Progenitor cell of endocrine pancreas (in vitro differentiated cells): ENCODE data around the gene NLGN1. TPM values are rescaled to one million over a fixed set of nuclear protein-coding genes. Genes with fewer than 3 reads are reported as not detected.

Source experiments
- DNase-seq: peaks from one replicate; pipeline ENCODE4 v3.0.0; 2021; ENCODE audit warnings: low spot score; ENCODE audit not compliant: unreplicated experiment
- H3K27ac Mint-ChIP-seq: 2 replicates; pipeline ENCODE4 v1.8.0; 2021; ENCODE audit warnings: mild to moderate bottlenecking, moderate library complexity, mixed read lengths
- H3K27me3 Mint-ChIP-seq: 2 replicates; pipeline ENCODE4 v1.8.0; 2021; ENCODE audit warnings: mixed read lengths
- H3K36me3 Mint-ChIP-seq: 2 replicates; pipeline ENCODE4 v1.8.0; 2022; ENCODE audit warnings: mixed read lengths; ENCODE audit not compliant: insufficient read depth
- H3K4me1 Mint-ChIP-seq: 2 replicates; pipeline ENCODE4 v1.8.0; 2021; ENCODE audit warnings: low read depth, mixed read lengths
- H3K4me3 Mint-ChIP-seq: 2 replicates; pipeline ENCODE4 v1.8.0; 2021; ENCODE audit warnings: low read depth, mild to moderate bottlenecking, moderate library complexity, mixed read lengths
- H3K9me3 Mint-ChIP-seq: 2 replicates; pipeline ENCODE4 v1.8.0; 2021; ENCODE audit warnings: low read depth, mixed read lengths
- CTCF ChIP-seq: fragments of 200-600 bp; sonication (generic); IDR thresholded peaks from one replicate; pipeline ENCODE4 v1.5.0; 2021; ENCODE audit warnings: antibody characterized with exemption, mild to moderate bottlenecking; ENCODE audit not compliant: unreplicated experiment
- total RNA-seq: library from RNA; stranded (reverse); gene quantifications from 2 replicates; pipeline ENCODE4 v1.2.1, GENCODE V29; 2021

NLGN1 gene
- total RNA-seq, 1 donor from 2014 or later, result 5.7 TPM

GRCh38 chr3:174094669-174095068 lies 697.1 kb downstream of the NLGN1 start:
- no peaks in the 10 kb centered on the region for H3K9me3 Mint-ChIP-seq
- DNase-seq, result no peak
- H3K36me3 Mint-ChIP-seq, result no peaks in the 10 kb centered on the region
- H3K4me1 Mint-ChIP-seq, result peaks cover 10% of the 10 kb centered on the region
- no peak overlapping the region for H3K4me3 Mint-ChIP-seq
- no peaks in the 10 kb centered on the region for H3K27me3 Mint-ChIP-seq
- TF ChIP-seq CTCF, result no peak
- H3K27ac Mint-ChIP-seq, result no peak overlapping the region

GRCh38 chr3:174097686-174098085 lies 700.1 kb downstream of the NLGN1 start:
- H3K27ac Mint-ChIP-seq, result no peak overlapping the region
- H3K9me3 Mint-ChIP-seq, result no peaks in the 10 kb centered on the region
- no peak for TF ChIP-seq CTCF
- no peak overlapping the region for H3K4me3 Mint-ChIP-seq
- H3K36me3 Mint-ChIP-seq, result no peaks in the 10 kb centered on the region
- no peaks in the 10 kb centered on the region for H3K27me3 Mint-ChIP-seq
- H3K4me1 Mint-ChIP-seq, result peaks cover 4% of the 10 kb centered on the region
- DNase-seq, result no peak

GRCh38 chr3:174098746-174099145 lies 701.2 kb downstream of the NLGN1 start:
- no peak for TF ChIP-seq CTCF
- no peaks in the 10 kb centered on the region for H3K27me3 Mint-ChIP-seq
- no peaks in the 10 kb centered on the region for H3K9me3 Mint-ChIP-seq
- H3K36me3 Mint-ChIP-seq, result no peaks in the 10 kb centered on the region
- peaks cover 5% of the 10 kb centered on the region for H3K4me1 Mint-ChIP-seq
- H3K4me3 Mint-ChIP-seq, result no peak overlapping the region
- no peak for DNase-seq
- H3K27ac Mint-ChIP-seq, result no peak overlapping the region

- TF ChIP-seq CTCF, result no peak
- peaks cover 3% of the 10 kb centered on the region for H3K4me1 Mint-ChIP-seq
- no peaks in the 10 kb centered on the region for H3K36me3 Mint-ChIP-seq
- DNase-seq, result no peak
- no peak overlapping the region for H3K4me3 Mint-ChIP-seq
- no peak overlapping the region for H3K27ac Mint-ChIP-seq
- H3K27me3 Mint-ChIP-seq, result no peaks in the 10 kb centered on the region
- H3K9me3 Mint-ChIP-seq, result no peaks in the 10 kb centered on the region
These were observed 702.2 kb downstream of the NLGN1 start for GRCh38 chr3:174099724-174100123.

- no peaks in the 10 kb centered on the region for H3K36me3 Mint-ChIP-seq
These were observed 703.2 kb downstream of the NLGN1 start for GRCh38 chr3:174100744-174101143.

More at GRCh38 chr3:174100744-174101143, 703.2 kb downstream of the NLGN1 start:
- DNase-seq, result no peak
- Mint-ChIP-seq H3K9me3 (no peaks in the 10 kb centered on the region), H3K4me3 (no peak overlapping the region), H3K27me3 (no peaks in the 10 kb centered on the region), H3K27ac (no peak overlapping the region), H3K4me1 (peaks cover 3% of the 10 kb centered on the region)
- TF ChIP-seq CTCF, result no peak
